ENCODE results near the gene HTR4.
A peak's percentile ranks its signal among the peaks of the same experiment; 100 is the strongest.

The HTR4 gene

GRCh38 chr5:148607406-148607805 is 46.9 kb downstream of the HTR4 start:
- H3K9me3 ChIP-seq (ENCODE audit: insufficient read depth, low read depth, low read length) = no peaks in the 10 kb centered on the region
- no peak overlapping the region for H3K4me2 ChIP-seq (ENCODE audit: low read length)
- no peak overlapping the region for H3K4ac ChIP-seq (ENCODE audit: low read depth, low read length)
- no peak overlapping the region for H2BK12ac ChIP-seq (ENCODE audit: low read length)
- H2BK120ac ChIP-seq (ENCODE audit: insufficient read depth, low read length, poor library complexity) = no peak overlapping the region
- H4K91ac ChIP-seq (ENCODE audit: low read depth, low read length) = no peak overlapping the region
- H3K4me3 ChIP-seq (ENCODE audit: low read depth, low read length) = no peak overlapping the region
- no peak overlapping the region for H2BK5ac ChIP-seq (ENCODE audit: low read depth, low read length, poor library complexity)
- no peak overlapping the region for H2AK5ac ChIP-seq (ENCODE audit: low read length)
- no peaks in the 10 kb centered on the region for H3K79me1 ChIP-seq (ENCODE audit: low read length)
- no peak for DNase-seq
- no peak overlapping the region for H3K23ac ChIP-seq (ENCODE audit: low read length)
- no peaks in the 10 kb centered on the region for H3K4me1 ChIP-seq (ENCODE audit: control insufficient read depth in 1 of 2, insufficient read depth in 2 of 2, low read length in 2 of 2)
- no peaks in the 10 kb centered on the region for H3K36me3 ChIP-seq (ENCODE audit: control insufficient read depth in 1 of 2, insufficient read depth in 2 of 2, low read length in 2 of 2)
- no peak overlapping the region for H2AFZ ChIP-seq (ENCODE audit: insufficient read depth, low read length, poor library complexity)
- H4K8ac ChIP-seq (ENCODE audit: low read depth, low read length) = no peak overlapping the region
- H3K27me3 ChIP-seq (ENCODE audit: insufficient read depth, low read length) = no peaks in the 10 kb centered on the region
- H3K27ac ChIP-seq (ENCODE audit: low read depth, low read length) = no peak overlapping the region
- H3K14ac ChIP-seq (ENCODE audit: low read length) = no peak overlapping the region
- H3K79me2 ChIP-seq (ENCODE audit: control insufficient read depth, insufficient read depth, low read length, poor library complexity) = no peaks in the 10 kb centered on the region
- no peak overlapping the region for H3K18ac ChIP-seq (ENCODE audit: low read length)
- no peak overlapping the region for H3K9ac ChIP-seq (ENCODE audit: low read length)
- no peak overlapping the region for H4K12ac ChIP-seq (ENCODE audit: low read depth, low read length)

- Histone ChIP-seq H4K12ac (ENCODE audit: low read depth, low read length) (no peak overlapping the region), H3K27ac (ENCODE audit: low read depth, low read length) (no peak overlapping the region), H4K8ac (ENCODE audit: low read depth, low read length) (no peak overlapping the region), H2BK5ac (ENCODE audit: low read depth, low read length, poor library complexity) (no peak overlapping the region), H3K18ac (ENCODE audit: low read length) (no peak overlapping the region), H3K9ac (ENCODE audit: low read length) (no peak overlapping the region), H3K79me1 (ENCODE audit: low read length) (no peaks in the 10 kb centered on the region), H3K4ac (ENCODE audit: low read depth, low read length) (no peak overlapping the region), H3K23ac (ENCODE audit: low read length) (no peak overlapping the region), H2AK5ac (ENCODE audit: low read length) (no peak overlapping the region), H2BK120ac (ENCODE audit: insufficient read depth, low read length, poor library complexity) (no peak overlapping the region), H3K14ac (ENCODE audit: low read length) (no peak overlapping the region), H3K4me1 (ENCODE audit: control insufficient read depth in 1 of 2, insufficient read depth in 2 of 2, low read length in 2 of 2) (no peaks in the 10 kb centered on the region), H3K79me2 (ENCODE audit: control insufficient read depth, insufficient read depth, low read length, poor library complexity) (no peaks in the 10 kb centered on the region), H4K91ac (ENCODE audit: low read depth, low read length) (no peak overlapping the region), H3K4me3 (ENCODE audit: low read depth, low read length) (no peak overlapping the region), H3K9me3 (ENCODE audit: insufficient read depth, low read depth, low read length) (no peaks in the 10 kb centered on the region), H3K36me3 (ENCODE audit: control insufficient read depth in 1 of 2, insufficient read depth in 2 of 2, low read length in 2 of 2) (no peaks in the 10 kb centered on the region), H2BK12ac (ENCODE audit: low read length) (no peak overlapping the region), H3K27me3 (ENCODE audit: insufficient read depth, low read length) (no peaks in the 10 kb centered on the region), H3K4me2 (ENCODE audit: low read length) (no peak overlapping the region), H2AFZ (ENCODE audit: insufficient read depth, low read length, poor library complexity) (no peak overlapping the region)
- peak in 1 of 2 donors; percentile 33 for DNase-seq
Observed at GRCh38 chr5:148606296-148606695, 48.0 kb downstream of the HTR4 start.

- H4K12ac ChIP-seq (ENCODE audit: low read depth, low read length) = no peak overlapping the region
- H3K9ac ChIP-seq (ENCODE audit: low read length) = no peak overlapping the region
- H3K79me1 ChIP-seq (ENCODE audit: low read length) = no peaks in the 10 kb centered on the region
- no peaks in the 10 kb centered on the region for H3K27me3 ChIP-seq (ENCODE audit: insufficient read depth, low read length)
- no peak overlapping the region for H4K8ac ChIP-seq (ENCODE audit: low read depth, low read length)
- H4K91ac ChIP-seq (ENCODE audit: low read depth, low read length) = no peak overlapping the region
- H2AK5ac ChIP-seq (ENCODE audit: low read length) = no peak overlapping the region
- H3K14ac ChIP-seq (ENCODE audit: low read length) = no peak overlapping the region
- no peaks in the 10 kb centered on the region for H3K36me3 ChIP-seq (ENCODE audit: control insufficient read depth in 1 of 2, insufficient read depth in 2 of 2, low read length in 2 of 2)
- H3K23ac ChIP-seq (ENCODE audit: low read length) = no peak overlapping the region
- H3K9me3 ChIP-seq (ENCODE audit: insufficient read depth, low read depth, low read length) = no peaks in the 10 kb centered on the region
- no CpG with 5 or more reads among the region's 1 CpG for WGBS (ENCODE audit: extremely low coverage, insufficient coverage, insufficient read length)
- H2BK120ac ChIP-seq (ENCODE audit: insufficient read depth, low read length, poor library complexity) = no peak overlapping the region
- H3K4me2 ChIP-seq (ENCODE audit: low read length) = no peak overlapping the region
- H3K4ac ChIP-seq (ENCODE audit: low read depth, low read length) = no peak overlapping the region
- no peak overlapping the region for H2BK12ac ChIP-seq (ENCODE audit: low read length)
- no peak overlapping the region for H3K4me3 ChIP-seq (ENCODE audit: low read depth, low read length)
- DNase-seq = no peak
- H2AFZ ChIP-seq (ENCODE audit: insufficient read depth, low read length, poor library complexity) = no peak overlapping the region
- H3K79me2 ChIP-seq (ENCODE audit: control insufficient read depth, insufficient read depth, low read length, poor library complexity) = no peaks in the 10 kb centered on the region
- H3K27ac ChIP-seq (ENCODE audit: low read depth, low read length) = no peak overlapping the region
- no peaks in the 10 kb centered on the region for H3K4me1 ChIP-seq (ENCODE audit: control insufficient read depth in 1 of 2, insufficient read depth in 2 of 2, low read length in 2 of 2)
- H3K18ac ChIP-seq (ENCODE audit: low read length) = no peak overlapping the region
- H2BK5ac ChIP-seq (ENCODE audit: low read depth, low read length, poor library complexity) = no peak overlapping the region
Observed at GRCh38 chr5:148599187-148599586, 55.1 kb downstream of the HTR4 start.

GRCh38 chr5:148595697-148596096 is 58.6 kb downstream of the HTR4 start:
- no CpG with 5 or more reads among the region's 5 CpGs for WGBS (ENCODE audit: extremely low coverage, insufficient coverage, insufficient read length)
- no peak overlapping the region for H3K4me2 ChIP-seq (ENCODE audit: low read length)
- no peak overlapping the region for H2AFZ ChIP-seq (ENCODE audit: insufficient read depth, low read length, poor library complexity)
- no peak overlapping the region for H3K14ac ChIP-seq (ENCODE audit: low read length)
- H3K18ac ChIP-seq (ENCODE audit: low read length) = no peak overlapping the region
- no peak overlapping the region for H4K12ac ChIP-seq (ENCODE audit: low read depth, low read length)
- H3K9me3 ChIP-seq (ENCODE audit: insufficient read depth, low read depth, low read length) = no peaks in the 10 kb centered on the region
- no peak overlapping the region for H2BK120ac ChIP-seq (ENCODE audit: insufficient read depth, low read length, poor library complexity)
- no peak overlapping the region for H2AK5ac ChIP-seq (ENCODE audit: low read length)
- H3K27me3 ChIP-seq (ENCODE audit: insufficient read depth, low read length) = no peaks in the 10 kb centered on the region
- H2BK5ac ChIP-seq (ENCODE audit: low read depth, low read length, poor library complexity) = no peak overlapping the region
- no peaks in the 10 kb centered on the region for H3K4me1 ChIP-seq (ENCODE audit: control insufficient read depth in 1 of 2, insufficient read depth in 2 of 2, low read length in 2 of 2)
- DNase-seq = no peak
- no peak overlapping the region for H3K27ac ChIP-seq (ENCODE audit: low read depth, low read length)
- H3K79me1 ChIP-seq (ENCODE audit: low read length) = no peaks in the 10 kb centered on the region
- H4K8ac ChIP-seq (ENCODE audit: low read depth, low read length) = no peak overlapping the region
- no peak overlapping the region for H3K23ac ChIP-seq (ENCODE audit: low read length)
- H3K4me3 ChIP-seq (ENCODE audit: low read depth, low read length) = no peak overlapping the region
- H3K4ac ChIP-seq (ENCODE audit: low read depth, low read length) = no peak overlapping the region
- no peak overlapping the region for H4K91ac ChIP-seq (ENCODE audit: low read depth, low read length)
- H3K79me2 ChIP-seq (ENCODE audit: control insufficient read depth, insufficient read depth, low read length, poor library complexity) = no peaks in the 10 kb centered on the region
- H3K9ac ChIP-seq (ENCODE audit: low read length) = no peak overlapping the region
- H3K36me3 ChIP-seq (ENCODE audit: control insufficient read depth in 1 of 2, insufficient read depth in 2 of 2, low read length in 2 of 2) = no peaks in the 10 kb centered on the region
- H2BK12ac ChIP-seq (ENCODE audit: low read length) = no peak overlapping the region

- Histone ChIP-seq H3K4me2 (ENCODE audit: low read length) (no peak overlapping the region), H3K27ac (ENCODE audit: low read depth, low read length) (no peak overlapping the region), H3K36me3 (ENCODE audit: control insufficient read depth in 1 of 2, insufficient read depth in 2 of 2, low read length in 2 of 2) (no peaks in the 10 kb centered on the region), H2AFZ (ENCODE audit: insufficient read depth, low read length, poor library complexity) (no peak overlapping the region), H2BK5ac (ENCODE audit: low read depth, low read length, poor library complexity) (no peak overlapping the region), H3K9me3 (ENCODE audit: insufficient read depth, low read depth, low read length) (no peaks in the 10 kb centered on the region), H3K9ac (ENCODE audit: low read length) (no peak overlapping the region), H3K79me1 (ENCODE audit: low read length) (no peaks in the 10 kb centered on the region), H2BK120ac (ENCODE audit: insufficient read depth, low read length, poor library complexity) (no peak overlapping the region), H2AK5ac (ENCODE audit: low read length) (no peak overlapping the region), H3K4me1 (ENCODE audit: control insufficient read depth in 1 of 2, insufficient read depth in 2 of 2, low read length in 2 of 2) (no peaks in the 10 kb centered on the region), H3K18ac (ENCODE audit: low read length) (no peak overlapping the region), H3K27me3 (ENCODE audit: insufficient read depth, low read length) (no peaks in the 10 kb centered on the region), H4K8ac (ENCODE audit: low read depth, low read length) (no peak overlapping the region), H3K4me3 (ENCODE audit: low read depth, low read length) (no peak overlapping the region), H3K14ac (ENCODE audit: low read length) (no peak overlapping the region), H3K23ac (ENCODE audit: low read length) (no peak overlapping the region), H3K79me2 (ENCODE audit: control insufficient read depth, insufficient read depth, low read length, poor library complexity) (no peaks in the 10 kb centered on the region), H2BK12ac (ENCODE audit: low read length) (no peak overlapping the region), H4K91ac (ENCODE audit: low read depth, low read length) (no peak overlapping the region), H3K4ac (ENCODE audit: low read depth, low read length) (no peak overlapping the region), H4K12ac (ENCODE audit: low read depth, low read length) (no peak overlapping the region)
- WGBS (ENCODE audit: extremely low coverage, insufficient coverage, insufficient read length) = no CpG with 5 or more reads among the region's 2 CpGs
- DNase-seq = no peak
Observed at GRCh38 chr5:148586796-148587195, 67.5 kb downstream of the HTR4 start.

All from trophoblast cell (in vitro differentiated cells and primary cell).